HG03045 (cell line): ENCODE data around the gene GNG3.
"Not testable (repeated sequence)": the region's sequence is repeated elsewhere in the genome, so short reads cannot be mapped to it uniquely, and the experiment has no call there.

Experiments used
- ATAC-seq: cut with Tn5 transposase; IDR thresholded peaks from one replicate; pipeline ENCODE4 v1.9.1; 2021; ENCODE audit warnings: mild to moderate bottlenecking, moderate library complexity; ENCODE audit not compliant: unreplicated experiment

GNG3 gene

DNA sequence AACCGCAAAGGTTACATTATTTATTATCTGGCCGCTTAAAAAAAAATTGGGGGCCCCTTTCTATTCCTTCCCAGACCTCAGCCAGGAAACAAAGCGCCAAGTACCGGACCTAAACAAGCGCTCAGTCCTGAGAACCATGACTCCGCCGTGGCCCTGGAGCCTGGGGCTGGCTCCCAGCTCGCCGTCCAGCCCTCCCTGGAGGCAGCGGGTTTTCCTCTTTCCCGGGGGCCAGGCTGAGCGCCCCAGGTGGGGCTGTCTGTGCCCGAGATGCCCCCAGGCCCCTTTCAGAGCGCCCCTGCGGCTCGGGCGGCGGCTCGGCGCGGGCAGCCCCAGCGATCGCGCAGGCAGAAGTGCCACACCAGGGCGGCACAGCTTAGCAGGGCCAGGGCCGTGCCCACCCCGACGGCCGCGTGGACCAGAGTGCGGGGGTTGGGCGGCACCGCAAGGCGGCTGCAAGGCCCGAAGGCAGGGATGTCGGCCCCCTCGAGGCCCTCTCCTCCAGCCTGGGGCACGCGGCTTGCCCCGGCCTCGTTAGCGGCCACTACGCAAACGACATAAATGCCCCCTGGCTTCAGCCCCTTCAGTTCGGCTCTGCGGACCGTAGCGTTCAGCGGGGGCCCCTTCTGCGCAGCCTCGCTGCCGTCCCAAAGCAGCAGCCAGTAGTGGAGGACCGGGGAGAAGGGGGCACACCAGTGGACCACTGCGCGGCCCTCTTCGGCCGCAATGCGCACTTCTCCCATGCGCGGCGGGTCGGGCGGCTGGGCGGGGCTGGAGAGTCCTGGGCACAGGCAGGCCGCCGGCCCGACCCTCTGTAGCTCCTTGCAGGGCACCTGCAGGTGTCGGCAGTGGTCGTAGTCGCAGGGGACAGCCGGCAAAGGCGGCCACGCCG, 19.7 kb upstream of the GNG3 start:
- ATAC-seq, result no peak

DNA sequence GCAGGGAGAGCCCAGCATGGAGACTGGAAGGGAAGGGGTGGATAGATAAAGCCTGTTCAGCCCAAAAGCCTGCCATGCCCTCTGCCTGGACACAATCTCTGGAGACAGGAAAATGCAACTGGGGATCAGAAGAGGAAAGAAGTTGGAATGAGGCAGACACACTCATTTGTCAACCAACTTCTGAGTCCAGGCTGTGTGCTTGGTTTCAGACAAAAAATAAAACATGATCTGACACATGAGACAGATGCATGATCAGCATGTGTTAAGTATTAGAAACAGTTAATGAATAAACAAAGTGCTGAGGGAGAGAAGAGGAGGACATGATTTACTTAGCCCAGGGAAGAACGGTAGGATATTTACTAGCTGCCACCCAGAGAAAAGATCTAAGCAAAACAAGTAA, 19.0 kb upstream of the GNG3 start:
- ATAC-seq, result no peak

DNA sequence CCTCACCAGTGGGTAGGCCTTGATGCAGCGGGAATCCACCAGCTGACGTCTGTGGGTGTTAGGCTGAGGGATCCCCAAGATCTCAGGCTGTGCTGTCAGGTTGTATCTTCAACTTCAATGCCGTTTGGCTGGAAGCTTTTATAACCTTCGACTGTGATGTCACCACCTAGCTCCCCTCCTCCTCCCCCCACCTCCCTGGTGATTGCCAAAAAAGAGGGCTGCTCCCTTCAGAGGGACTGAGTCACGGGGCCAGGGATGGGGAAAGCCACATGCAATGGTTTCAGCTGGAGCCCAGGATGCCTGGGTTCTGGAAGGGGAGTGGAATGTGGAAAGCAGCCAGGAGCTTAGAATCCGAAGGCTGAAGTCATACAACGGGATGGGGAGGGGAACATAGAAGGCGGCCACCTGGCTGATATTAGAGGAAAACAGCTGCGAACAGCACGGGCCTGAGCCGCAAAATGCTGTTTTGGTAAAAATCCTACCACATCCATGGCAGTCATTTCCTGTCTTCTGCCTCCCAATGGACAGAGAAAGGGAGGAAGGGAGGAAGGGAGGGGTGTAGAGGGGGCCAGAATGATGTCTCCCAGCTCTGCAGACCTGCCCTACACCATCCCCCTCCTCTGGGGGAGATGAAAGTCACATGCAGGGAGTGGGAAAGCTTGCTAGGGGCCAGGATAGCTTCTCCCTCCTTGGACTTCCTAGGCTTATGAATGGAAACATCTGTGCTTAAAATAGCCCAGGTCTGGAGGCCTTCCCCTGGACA, 17.9 kb upstream of the GNG3 start, which contains the start of gene LRRN4CL:
Gene LRRN4CL, minus strand, starts transcription at position 110 of the 763 bp plus-strand sequence. CDS start 1,022 bp downstream, outside the sequence.
- ATAC-seq, result no peak

DNA sequence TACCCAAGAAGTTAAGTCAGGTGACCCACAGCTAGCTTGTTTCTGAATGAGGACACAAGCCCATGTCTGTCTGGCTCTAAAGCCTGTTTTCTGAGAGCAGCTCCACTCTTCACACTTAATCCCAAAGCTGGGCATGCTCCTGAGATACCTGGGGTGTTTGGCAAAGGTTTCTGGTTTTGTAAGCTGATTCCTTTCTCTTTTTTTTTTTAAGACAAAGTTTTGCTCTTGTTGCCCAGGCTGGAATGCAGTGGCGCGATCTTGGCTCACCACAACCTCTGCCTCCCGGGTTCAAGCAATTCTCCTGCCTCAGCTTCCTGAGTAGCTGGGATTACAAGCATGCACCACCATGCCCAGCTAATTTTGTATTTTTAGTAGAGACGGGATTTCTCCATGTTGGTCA, 13.9 kb upstream of the GNG3 start:
- not testable (repeated sequence) for ATAC-seq

DNA sequence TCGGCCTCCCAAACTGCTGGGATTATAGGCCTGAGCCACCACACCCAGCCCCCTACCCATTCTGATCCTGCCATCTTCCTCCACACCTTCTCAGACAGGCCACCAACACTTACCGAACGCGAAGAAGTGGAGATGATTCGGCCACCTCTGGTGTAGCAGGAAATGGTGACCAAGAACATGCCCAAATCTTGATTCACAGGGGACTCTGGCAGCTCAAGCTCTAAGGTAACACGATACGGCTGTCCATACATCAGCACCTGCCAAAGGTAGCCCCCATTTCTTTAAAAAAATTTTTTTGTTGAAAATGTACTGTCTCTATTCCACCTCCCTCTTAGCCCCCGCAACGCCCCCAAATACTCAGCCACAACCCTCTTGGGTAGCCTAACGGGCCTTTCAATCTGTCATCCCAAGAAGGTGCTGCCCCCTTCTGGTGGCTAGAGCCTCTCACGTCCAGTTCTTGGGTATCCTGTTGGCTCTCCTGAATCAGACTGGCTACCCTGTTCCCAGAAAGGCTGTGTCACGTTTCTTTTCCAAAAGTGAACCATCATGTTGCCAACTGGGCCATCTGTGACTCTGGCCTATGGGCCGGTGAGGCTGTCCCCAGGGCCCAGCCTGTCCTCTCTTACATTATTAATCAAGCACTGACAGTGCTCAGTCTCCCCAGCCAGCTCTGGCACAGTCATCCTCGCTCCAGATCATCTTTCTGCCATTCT, 12.9 kb upstream of the GNG3 start:
- ATAC-seq, result no peak

DNA sequence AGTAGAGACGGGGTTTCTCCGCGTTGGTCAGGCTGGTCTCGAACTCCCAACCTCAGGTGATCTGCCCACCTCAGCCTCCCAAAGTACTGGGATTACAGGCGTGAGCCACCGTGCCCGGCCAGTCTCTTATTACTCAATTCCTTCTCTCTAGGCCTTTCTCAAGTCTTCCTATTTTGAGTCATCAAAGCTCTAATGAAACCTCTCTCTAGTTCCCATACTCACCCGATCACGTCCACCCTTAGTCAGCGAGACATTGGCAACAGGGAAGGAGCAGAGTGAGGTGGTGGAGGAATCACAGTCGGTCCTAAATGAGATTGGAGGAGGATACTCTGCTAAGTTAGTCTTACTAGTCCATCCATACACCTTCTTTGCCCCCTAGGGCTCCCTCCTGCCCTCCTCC, 5.2 kb upstream of the GNG3 start:
- no peak for ATAC-seq

DNA sequence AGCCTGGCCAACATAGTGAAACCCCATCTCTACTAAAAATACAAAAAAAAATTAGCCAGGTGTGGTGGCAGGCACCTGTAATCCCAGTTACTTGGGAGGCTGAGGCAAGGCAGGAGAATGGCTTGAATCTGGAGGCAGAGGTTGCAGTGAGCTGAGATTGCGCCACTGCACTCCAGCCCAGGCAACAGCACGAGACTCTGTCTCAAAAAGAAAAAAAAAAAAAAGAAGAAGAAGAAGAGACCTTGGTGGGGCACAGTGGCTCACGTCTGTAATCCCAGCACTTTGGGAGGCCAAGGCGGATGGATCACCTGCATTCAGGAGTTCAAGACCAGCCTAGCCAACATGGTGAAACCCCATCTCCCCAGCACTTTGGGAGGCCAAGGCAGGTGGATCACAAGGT, 3.6 kb upstream of the GNG3 start:
- ATAC-seq, result not testable (repeated sequence)

DNA sequence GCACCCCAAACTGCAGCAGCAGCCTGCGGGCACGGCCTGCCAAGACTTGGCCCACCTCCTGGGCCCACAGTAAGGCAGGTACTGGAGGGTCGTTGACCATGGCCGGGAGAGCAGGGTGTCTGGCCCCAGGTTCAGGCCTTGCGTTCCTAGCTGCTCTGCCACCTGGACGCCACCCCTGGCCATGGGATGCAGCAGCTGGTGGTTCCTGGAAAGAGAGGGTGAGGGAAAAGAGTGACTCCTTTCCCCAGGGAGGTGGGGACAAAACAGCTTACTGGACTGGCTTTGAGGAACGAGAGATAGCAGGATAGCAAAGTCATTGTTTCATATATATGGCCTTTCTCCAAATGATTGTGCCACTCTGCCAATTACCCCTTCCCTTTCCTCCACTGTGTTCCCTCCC, 2.1 kb upstream of the GNG3 start:
- no peak for ATAC-seq

DNA sequence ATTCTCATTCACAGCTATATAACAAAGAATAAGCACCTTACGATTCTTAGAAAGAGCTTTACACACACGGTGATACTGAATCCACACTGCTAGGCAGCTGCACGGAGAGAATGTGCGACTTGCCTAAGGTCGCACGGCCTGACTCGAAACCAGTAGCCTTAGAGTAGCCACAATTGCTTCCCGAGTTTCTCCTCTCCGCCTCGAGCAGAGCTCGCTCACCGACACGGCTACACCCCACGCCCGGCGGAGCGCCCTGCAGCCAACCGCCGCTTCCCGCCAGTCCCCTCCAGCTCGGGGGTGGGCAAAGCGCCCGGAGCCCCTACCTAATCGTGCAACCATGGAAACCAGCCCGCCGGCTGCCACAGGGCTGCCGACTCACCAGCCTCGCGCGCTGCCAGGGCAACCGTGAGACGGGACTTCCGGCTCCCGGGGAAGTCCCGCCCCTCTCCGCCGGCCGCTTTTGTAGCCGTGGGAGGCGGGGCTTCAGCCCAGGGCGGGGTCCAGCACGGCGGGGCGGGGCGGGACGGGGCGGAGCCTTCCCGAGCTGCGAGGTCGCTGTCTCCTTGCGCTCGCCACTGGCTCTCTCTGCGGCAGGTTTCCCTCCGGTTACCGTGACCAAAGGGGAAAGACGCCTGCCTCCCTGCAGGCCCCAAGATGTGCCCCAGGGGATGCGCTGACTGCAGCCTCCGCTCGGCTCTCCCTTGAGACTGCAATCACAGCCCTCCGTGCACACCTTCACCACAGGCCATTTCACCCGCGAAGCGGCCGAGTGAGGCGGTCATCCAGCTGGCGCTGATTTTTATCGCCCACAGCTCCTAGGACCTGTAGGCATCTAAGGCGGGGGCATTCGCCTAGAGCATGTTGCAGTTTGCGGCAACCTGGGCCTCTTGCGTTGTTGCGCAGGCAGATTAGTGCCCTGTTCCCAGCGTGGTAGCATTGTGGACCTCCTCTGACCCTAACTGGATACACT, 1.3 kb upstream of the GNG3 start:
- peak; percentile 57 for ATAC-seq

DNA sequence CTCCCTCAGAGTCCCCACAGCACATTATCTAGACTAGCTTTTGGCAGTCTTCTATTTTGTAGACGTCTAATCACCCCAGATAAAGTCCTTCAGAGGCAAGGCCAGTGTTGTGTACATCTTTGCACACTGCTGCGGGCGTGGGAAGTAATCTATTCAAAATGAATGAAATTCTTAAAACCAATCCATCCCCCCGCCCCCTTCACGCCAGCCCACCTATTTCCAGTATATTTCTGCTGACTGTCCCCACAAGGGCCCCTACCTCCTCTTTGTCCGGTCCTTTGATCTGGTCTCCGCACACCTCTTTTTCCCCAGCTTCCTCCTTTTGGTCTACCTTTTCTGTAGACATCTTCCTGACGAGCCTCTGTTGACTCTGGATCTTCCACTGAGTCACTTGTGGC, 627 bp upstream of the GNG3 start:
- no peak for ATAC-seq

DNA sequence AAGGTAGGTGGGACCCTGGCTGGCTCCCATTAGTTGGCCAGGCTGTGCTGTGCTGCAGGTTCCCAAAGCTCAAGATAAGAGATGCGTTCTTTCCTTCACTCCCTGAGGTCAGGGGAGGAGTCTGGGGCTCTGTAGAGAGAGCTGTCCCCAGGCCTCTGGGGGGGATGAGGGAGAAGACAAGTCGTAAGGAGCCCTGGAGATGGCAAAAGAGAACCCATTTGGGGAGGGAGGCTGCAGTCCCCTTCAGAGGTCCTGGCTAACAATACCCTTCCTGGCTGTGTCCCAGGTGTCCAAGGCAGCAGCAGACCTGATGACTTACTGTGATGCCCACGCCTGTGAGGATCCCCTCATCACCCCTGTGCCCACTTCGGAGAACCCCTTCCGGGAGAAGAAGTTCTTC, 916 bp downstream of the GNG3 start:
- no peak for ATAC-seq

DNA sequence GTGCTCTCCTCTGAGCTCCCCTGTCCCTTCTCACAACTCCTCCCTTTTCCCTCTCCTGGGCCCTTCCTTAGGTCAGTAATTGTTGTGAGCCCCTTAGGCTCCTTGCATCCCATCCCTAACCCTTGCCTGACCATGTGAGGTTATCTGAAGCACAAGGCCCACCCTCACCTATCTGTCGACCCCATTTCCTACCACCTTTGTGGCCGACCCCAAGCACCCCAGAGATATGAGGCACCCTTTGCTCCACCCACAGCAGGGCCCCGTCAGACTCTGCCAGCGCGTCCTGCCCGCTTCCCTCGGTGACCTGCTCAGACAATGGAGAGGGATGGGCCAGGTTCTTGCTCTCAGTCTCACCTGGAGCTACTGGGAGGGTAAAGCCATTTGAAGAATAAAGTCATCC, 1.3 kb downstream of the GNG3 start:
- no peak for ATAC-seq

DNA sequence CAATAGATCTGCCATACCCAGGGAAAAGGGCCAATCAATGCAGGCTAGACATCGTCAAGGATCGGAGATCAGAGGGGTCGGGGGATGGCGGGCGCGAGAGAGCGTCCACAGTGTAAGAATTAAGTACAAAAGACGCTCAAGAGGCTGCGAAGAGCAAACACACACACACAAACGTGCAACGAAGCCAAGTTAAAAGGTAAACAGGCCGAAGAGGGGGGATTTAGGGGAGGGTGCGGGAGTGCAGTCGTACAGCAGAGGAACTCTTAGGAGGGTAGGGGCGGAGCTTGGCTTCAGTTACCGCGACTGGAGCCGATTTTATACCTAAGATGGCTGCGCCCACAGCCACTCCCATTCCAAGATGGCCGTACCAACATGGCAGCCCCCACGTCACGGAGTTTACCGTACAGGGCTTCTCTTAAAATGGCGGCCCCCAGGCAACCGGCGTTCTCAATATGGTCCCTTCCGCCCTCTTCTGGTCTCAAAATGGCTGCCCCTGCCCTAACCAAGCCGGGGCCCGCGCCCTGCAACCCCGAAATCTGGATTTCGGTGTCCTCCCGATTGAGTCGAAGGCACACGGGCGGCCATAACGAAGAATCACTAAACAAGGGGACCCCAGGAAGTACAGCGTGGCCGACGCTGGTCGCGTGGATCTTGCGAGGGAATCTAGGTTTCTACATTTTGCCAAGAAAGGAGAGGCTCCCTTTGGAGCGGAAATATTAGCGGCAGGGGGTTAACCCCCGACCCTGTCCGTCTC, 1.9 kb downstream of the GNG3 start:
- ATAC-seq, result peak; percentile 72

DNA sequence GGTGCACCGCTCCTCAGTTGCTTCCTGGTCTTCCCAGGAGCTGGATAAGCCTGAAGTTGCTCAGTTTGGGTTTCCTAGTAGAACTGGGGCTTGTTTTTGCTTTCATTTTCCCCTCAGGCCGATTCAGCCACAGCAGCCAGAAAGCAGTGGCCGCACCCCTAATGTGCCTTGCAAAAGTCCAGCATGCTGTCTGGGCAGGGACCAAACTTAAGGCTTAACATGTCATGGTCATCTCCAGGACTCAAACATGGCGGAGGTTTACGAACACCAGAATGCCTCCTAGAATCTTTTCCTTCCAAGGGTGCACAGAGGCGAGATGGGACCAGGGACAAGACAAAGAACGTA, 2.5 kb downstream of the GNG3 start:
- no peak for ATAC-seq

DNA sequence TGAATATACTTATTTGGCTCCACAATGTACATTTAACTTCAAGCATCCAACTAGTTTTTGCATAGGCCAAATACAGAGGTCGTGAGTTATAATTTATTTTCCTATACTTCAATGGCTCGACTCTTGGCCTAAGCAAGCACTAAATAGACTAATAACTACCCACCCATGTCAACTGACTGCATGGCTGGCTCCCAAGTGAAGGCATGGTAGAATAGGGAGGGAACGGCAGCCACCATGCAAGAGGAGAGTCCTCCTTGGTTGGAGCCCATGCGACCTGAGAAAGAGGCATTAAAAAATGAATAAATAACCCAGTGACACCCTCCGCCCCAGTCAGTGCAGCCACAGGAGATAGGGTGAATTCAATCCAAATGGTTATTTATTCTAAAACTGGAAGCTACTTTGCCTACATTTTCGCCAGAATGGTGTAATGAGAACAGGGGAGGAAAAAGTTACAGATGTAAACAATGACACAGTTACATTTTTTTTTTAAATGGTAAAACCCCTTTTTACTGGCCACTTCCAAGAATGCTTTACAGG, 4.9 kb downstream of the GNG3 start:
- no peak for ATAC-seq

DNA sequence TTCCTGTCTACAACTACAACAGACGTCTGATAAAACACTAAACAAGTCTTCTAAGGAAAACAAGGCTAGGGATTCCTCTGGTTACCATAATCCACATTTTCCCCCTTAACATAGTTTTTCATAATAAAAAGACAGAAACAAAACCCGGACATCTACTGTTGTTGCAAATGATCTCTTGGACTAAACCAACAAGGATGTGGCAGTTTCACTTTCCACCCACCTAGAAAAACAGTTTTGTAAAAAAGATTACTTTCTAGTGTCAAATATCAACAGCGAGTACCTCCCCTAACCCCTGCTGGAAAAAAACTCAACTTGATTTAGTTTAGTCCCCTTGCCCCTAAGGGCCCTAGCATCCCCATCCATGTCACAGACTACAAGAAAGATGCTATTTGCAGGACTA, 5.4 kb downstream of the GNG3 start:
- ATAC-seq, result no peak

DNA sequence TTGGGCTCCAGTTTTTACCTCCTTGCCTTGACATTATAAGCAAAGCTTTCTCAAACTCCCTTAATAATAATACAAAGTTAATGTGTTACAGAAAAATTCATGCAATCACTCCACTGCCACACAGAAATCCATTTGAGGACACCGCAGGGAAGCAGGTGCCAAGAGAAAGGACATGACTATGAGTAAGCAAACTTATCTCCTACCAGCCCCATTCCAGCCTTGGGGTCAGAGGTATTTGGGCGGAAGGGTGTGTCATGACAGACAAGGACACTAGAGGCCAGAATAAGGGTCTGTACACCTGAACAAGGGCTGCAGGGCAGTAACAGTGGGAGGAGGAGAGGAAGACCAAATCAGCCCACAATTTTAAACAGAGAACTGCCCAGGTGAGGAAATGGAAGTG, 5.9 kb downstream of the GNG3 start:
- no peak for ATAC-seq

DNA sequence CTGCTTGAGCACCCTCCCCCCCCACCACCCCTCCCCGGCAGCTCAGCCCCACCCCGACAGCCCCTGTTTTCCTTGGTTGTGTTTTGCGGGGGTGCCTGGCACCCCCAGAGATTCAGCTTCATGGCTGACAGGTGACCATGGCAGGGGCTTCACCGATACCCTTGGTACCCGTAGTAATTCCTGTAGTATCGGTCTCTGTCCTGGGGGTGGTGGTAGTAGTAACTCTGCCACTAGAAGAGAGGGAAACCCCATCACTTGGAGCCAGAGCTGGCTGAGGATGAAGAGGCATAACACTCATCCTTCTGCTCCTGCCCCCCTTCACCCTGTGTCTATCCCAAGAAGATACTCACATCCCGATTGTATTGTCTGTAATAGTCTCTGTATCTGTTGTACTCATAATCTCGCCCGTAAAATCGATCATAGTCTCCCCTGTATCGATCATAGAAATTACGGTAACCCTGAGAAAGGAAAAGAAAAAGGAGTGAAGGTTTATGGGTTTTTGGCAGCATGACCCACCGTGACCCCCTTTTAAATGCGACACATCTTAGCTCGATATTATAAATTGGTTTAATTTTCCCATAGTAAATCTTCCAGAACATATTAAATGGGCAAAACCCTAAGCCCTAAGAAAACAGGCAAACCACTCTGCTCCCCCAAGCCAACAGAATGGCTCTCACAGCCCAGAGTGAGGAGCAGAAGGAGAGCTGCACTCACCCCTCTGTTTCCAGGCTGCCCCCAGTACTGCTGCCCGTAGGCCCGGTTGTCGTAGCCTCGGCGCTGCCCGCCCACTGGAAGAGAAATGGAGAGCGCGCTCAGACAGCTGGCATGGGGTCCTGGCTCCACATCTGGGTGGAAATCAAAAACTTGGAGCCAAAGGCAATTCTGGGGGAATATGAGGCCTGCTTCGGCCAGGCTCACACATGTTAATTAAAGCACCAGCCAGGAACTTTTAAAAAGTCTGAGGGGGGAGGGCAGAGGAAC, 8.0 kb downstream of the GNG3 start:
- ATAC-seq, result no peak
